ENCODE results near the gene EDA2R. TPM values are rescaled to one million over a fixed set of nuclear protein-coding genes. Genes with fewer than 3 reads are reported as not detected.

Gene EDA2R
- total RNA-seq, 1 donor from 2014 or later, result 8.0 TPM

DNA sequence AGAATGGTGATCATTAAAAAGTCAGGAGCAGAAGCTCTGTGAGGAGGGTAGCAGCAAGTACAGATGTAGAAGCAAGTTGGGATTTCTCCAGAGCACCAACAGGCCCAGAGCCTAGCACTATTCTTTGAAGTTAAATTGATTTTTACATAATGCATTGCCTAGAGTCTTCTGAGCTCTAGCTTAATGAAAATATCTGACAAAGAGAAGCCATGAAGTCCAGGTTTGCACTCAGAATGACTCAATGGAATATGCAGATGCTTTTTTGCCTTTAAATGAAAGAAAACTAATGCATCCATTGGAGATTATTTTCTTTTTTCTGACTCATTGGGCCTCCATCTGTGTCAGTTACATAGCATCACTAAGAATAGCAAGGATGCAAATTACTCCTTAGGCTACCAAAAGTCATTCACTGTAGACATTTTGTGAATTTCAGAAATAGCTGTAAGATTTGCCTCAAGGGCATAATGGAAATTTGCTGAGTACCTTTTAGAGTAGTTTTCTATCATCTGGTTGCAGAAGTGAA, 91.0 kb downstream of the EDA2R start:
- H3K4me1 Mint-ChIP-seq, result no peaks in the 10 kb centered on the region
- H3K27me3 Mint-ChIP-seq (ENCODE audit: insufficient read depth, low read depth), result no peaks in the 10 kb centered on the region
- H3K36me3 Mint-ChIP-seq, result no peaks in the 10 kb centered on the region
- H3K9me3 Mint-ChIP-seq, result peaks cover 2% of the 10 kb centered on the region
- DNase-seq (ENCODE audit: low spot score), result no peak
- no peak for TF ChIP-seq EZH2phosphoT487 (IDR thresholded peaks at IDR 0.05)
- TF ChIP-seq EZH2 (IDR thresholded peaks at IDR 0.05), result no peak
- TF ChIP-seq, protein P1, sequence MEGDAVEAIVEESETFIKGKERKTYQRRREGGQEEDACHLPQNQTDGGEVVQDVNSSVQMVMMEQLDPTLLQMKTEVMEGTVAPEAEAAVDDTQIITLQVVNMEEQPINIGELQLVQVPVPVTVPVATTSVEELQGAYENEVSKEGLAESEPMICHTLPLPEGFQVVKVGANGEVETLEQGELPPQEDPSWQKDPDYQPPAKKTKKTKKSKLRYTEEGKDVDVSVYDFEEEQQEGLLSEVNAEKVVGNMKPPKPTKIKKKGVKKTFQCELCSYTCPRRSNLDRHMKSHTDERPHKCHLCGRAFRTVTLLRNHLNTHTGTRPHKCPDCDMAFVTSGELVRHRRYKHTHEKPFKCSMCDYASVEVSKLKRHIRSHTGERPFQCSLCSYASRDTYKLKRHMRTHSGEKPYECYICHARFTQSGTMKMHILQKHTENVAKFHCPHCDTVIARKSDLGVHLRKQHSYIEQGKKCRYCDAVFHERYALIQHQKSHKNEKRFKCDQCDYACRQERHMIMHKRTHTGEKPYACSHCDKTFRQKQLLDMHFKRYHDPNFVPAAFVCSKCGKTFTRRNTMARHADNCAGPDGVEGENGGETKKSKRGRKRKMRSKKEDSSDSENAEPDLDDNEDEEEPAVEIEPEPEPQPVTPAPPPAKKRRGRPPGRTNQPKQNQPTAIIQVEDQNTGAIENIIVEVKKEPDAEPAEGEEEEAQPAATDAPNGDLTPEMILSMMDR (IDR thresholded peaks at IDR 0.05), result no peak
- no peak overlapping the region for H3K9ac ChIP-seq
- H3K79me2 ChIP-seq (ENCODE audit: low read depth), result no peaks in the 10 kb centered on the region
- no peaks in the 10 kb centered on the region for H3K4me1 ChIP-seq
- no peak overlapping the region for H3K4me2 ChIP-seq
- no peaks in the 10 kb centered on the region for H3F3A ChIP-seq (ENCODE audit: low read depth)
- H3K36me3 ChIP-seq, result no peaks in the 10 kb centered on the region
- H2AFZ ChIP-seq (replicated peaks), result no peak overlapping the region
- H3K27me3 ChIP-seq, result no peaks in the 10 kb centered on the region
- no peaks in the 10 kb centered on the region for H4K20me1 ChIP-seq (ENCODE audit: low read depth)
- no peak overlapping the region for H3K4me3 Mint-ChIP-seq
- no peak overlapping the region for H3K4me3 ChIP-seq
- no peak overlapping the region for H3K27ac ChIP-seq
- no peak overlapping the region for H3K27ac Mint-ChIP-seq
- H3K9me3 ChIP-seq (ENCODE audit: low read depth), result peaks cover 11% of the 10 kb centered on the region

Small RNAs within 50 kb of the gene (small RNA-seq; reads per million reads assigned to genes)
- not detected for gene RNU6-394P

Data from neural progenitor cell (in vitro differentiated cells).